ENCODE measurements around the gene REST. TPM values are rescaled to one million over a fixed set of nuclear protein-coding genes. Genes with fewer than 3 reads are reported as not detected.

Gene REST
- polyA plus RNA-seq (2012; rRNA removed), result 6.0 and 7.9 TPM in 2 replicates
- polyA plus RNA-seq (2012; cell fraction: cytosol; rRNA removed), result 8.6 and 9.5 TPM in 2 replicates
- 3.3 and 7.6 TPM in 2 replicates for polyA plus RNA-seq (2012; cell fraction: nucleus; rRNA removed)

- peak; percentile 92 for DNase-seq
- CTCF ChIA-PET, result interaction anchor here (1.2 to 1.4 kb wide), 2 partner anchors 69 to 70 kb away, joined by 4 read pairs; partner anchors contain the start of gene NOA1
- Histone ChIP-seq H3K4me3 (ENCODE audit: low read depth in 2 of 2, low read length in 1 of 2) (peak within 1 kb of the TSS; percentile 88 to 90), H3K79me2 (ENCODE audit: insufficient read depth) (peaks cover 39% of the 10 kb centered on the region), H4K20me1 (ENCODE audit: insufficient read depth) (peaks cover 32% of the 10 kb centered on the region), H3K36me3 (replicated peaks in 1 of 2; ENCODE audit: control insufficient read depth in 1 of 2, insufficient read depth in 2 of 2, low read length in 1 of 2) (peaks cover 4 to 13% of the 10 kb centered on the region in 2 experiments), H3K9ac (peak within 1 kb of the TSS; percentile 87; the same call in 1 of the 2 replicates), H3K27ac (ENCODE audit: low read depth in 2 of 2, low read length in 1 of 2) (peak within 1 kb of the TSS; percentile 82 to 83), H3F3A (replicated peaks; ENCODE audit: insufficient read depth) (peaks cover 9% of the 10 kb centered on the region), H3K9me3 (no peaks in the 10 kb centered on the region), H3K4me1 (ENCODE audit: control insufficient read depth in 1 of 2, insufficient read depth in 2 of 2, low read depth in 1 of 2, low read length in 1 of 2) (peaks cover 0 to 11% of the 10 kb centered on the region in 2 experiments; a peak in 2 of 4 replicates), H2AFZ (ENCODE audit: low read depth) (peak within 1 kb of the TSS; percentile 94), H3K9me2 (no peaks in the 10 kb centered on the region), H3K4me2 (peak within 1 kb of the TSS; percentile 77), H3K27me3 (ENCODE audit: insufficient read depth) (no peaks in the 10 kb centered on the region)
- POLR2A ChIA-PET, result interaction anchor here (1.0 to 1.4 kb wide), 2 partner anchors 70 to 71 kb away, joined by 3 read pairs; partner anchors contain the start of genes NOA1 and POLR2B
- TF ChIP-seq JUND (IDR thresholded peaks at IDR 0.05) (no peak), NRF1 (IDR thresholded peaks at IDR 0.05; ENCODE audit: low read depth, low read length) (peak; percentile 53), RCOR1 (IDR thresholded peaks at IDR 0.05; ENCODE audit: low read length) (peak; percentile 44; the same call in 1 of the 2 replicates), SMC3 (IDR thresholded peaks at IDR 0.05; ENCODE audit: low read depth, low read length) (no peak)
- 0% methylated on average over 11 of the region's 74 CpGs for WGBS (ENCODE audit: low lambda C conversion rate)
Observed at GRCh38 chr4:56907489-56908205, at the start of gene REST. Gene REST (plus strand): TSS chr4:56907900. CDS start chr4:56910639, 2,739 bp downstream.

- Histone ChIP-seq H3K79me2 (ENCODE audit: insufficient read depth) (no peaks in the 10 kb centered on the region), H3K9me3 (no peaks in the 10 kb centered on the region), H3K4me2 (no peak overlapping the region), H3K9ac (no peak overlapping the region), H3K27ac (ENCODE audit: low read depth in 2 of 2, low read length in 1 of 2) (no peak overlapping the region), H3K36me3 (replicated peaks in 1 of 2; ENCODE audit: control insufficient read depth in 1 of 2, insufficient read depth in 2 of 2, low read length in 1 of 2) (no peaks in the 10 kb centered on the region), H3F3A (replicated peaks; ENCODE audit: insufficient read depth) (no peaks in the 10 kb centered on the region), H2AFZ (ENCODE audit: low read depth) (no peak overlapping the region), H3K9me2 (no peaks in the 10 kb centered on the region), H3K4me1 (ENCODE audit: control insufficient read depth in 1 of 2, insufficient read depth in 2 of 2, low read depth in 1 of 2, low read length in 1 of 2) (no peaks in the 10 kb centered on the region), H3K27me3 (ENCODE audit: insufficient read depth) (no peaks in the 10 kb centered on the region), H4K20me1 (ENCODE audit: insufficient read depth) (no peaks in the 10 kb centered on the region), H3K4me3 (ENCODE audit: low read depth in 2 of 2, low read length in 1 of 2) (no peak overlapping the region)
- ChIA-PET CTCF (interaction anchor here (1.0 kb wide), 1 partner anchor 23 kb away, joined by 3 read pairs; no protein-coding TSS in a partner anchor), POLR2A (no interaction called here)
- no peak for DNase-seq
- 87% methylated on average over 5 of the region's 5 CpGs for WGBS (ENCODE audit: low lambda C conversion rate)
- no peak for TF ChIP-seq TAF1 (IDR thresholded peaks at IDR 0.05; ENCODE audit: borderline replicate concordance, low read depth, low read length)
Observed at GRCh38 chr4:56859841-56860240, 47.9 kb upstream of the REST start.

- H3F3A ChIP-seq (replicated peaks; ENCODE audit: insufficient read depth), result no peaks in the 10 kb centered on the region
- no peak for DNase-seq
- no peaks in the 10 kb centered on the region for H3K27me3 ChIP-seq (ENCODE audit: insufficient read depth)
- POLR2A ChIA-PET, result no interaction called here
- no peak overlapping the region for H3K4me2 ChIP-seq
- no peaks in the 10 kb centered on the region for H3K9me3 ChIP-seq
- no peak overlapping the region for H3K4me3 ChIP-seq (ENCODE audit: low read depth in 2 of 2, low read length in 1 of 2)
- CTCF ChIA-PET, result interaction anchor here (1.1 to 3.2 kb wide), 2 partner anchors 18 to 24 kb away, joined by 3 to 12 read pairs; no protein-coding TSS in a partner anchor
- no peaks in the 10 kb centered on the region for H3K9me2 ChIP-seq
- H4K20me1 ChIP-seq (ENCODE audit: insufficient read depth), result no peaks in the 10 kb centered on the region
- no peaks in the 10 kb centered on the region for H3K79me2 ChIP-seq (ENCODE audit: insufficient read depth)
- H3K9ac ChIP-seq, result no peak overlapping the region
- WGBS (ENCODE audit: low lambda C conversion rate), result 93% methylated on average over 3 of the region's 3 CpGs
- H3K27ac ChIP-seq (ENCODE audit: low read depth in 2 of 2, low read length in 1 of 2), result no peak overlapping the region
- TF ChIP-seq RFX5 (IDR thresholded peaks at IDR 0.05; ENCODE audit: low read length) (no peak), TEAD4 (IDR thresholded peaks at IDR 0.05; ENCODE audit: borderline replicate concordance, insufficient read depth) (no peak), RAD21 (IDR thresholded peaks at IDR 0.05; ENCODE audit: low read length) (no peak), JUND (IDR thresholded peaks at IDR 0.05) (no peak), PBX3 (IDR thresholded peaks at IDR 0.05) (no peak), RXRA (IDR thresholded peaks at IDR 0.05; ENCODE audit: borderline replicate concordance, low read depth) (no peak), USF1 (IDR thresholded peaks at IDR 0.05; ENCODE audit: borderline replicate concordance, low read depth) (no peak)
- TF ChIP-seq, protein P1, sequence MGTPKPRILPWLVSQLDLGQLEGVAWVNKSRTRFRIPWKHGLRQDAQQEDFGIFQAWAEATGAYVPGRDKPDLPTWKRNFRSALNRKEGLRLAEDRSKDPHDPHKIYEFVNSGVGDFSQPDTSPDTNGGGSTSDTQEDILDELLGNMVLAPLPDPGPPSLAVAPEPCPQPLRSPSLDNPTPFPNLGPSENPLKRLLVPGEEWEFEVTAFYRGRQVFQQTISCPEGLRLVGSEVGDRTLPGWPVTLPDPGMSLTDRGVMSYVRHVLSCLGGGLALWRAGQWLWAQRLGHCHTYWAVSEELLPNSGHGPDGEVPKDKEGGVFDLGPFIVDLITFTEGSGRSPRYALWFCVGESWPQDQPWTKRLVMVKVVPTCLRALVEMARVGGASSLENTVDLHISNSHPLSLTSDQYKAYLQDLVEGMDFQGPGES (IDR thresholded peaks at IDR 0.05; ENCODE audit: low read depth, low read length), result no peak
- H3K36me3 ChIP-seq (replicated peaks in 1 of 2; ENCODE audit: control insufficient read depth in 1 of 2, insufficient read depth in 2 of 2, low read length in 1 of 2), result no peaks in the 10 kb centered on the region
- no peaks in the 10 kb centered on the region for H3K4me1 ChIP-seq (ENCODE audit: control insufficient read depth in 1 of 2, insufficient read depth in 2 of 2, low read depth in 1 of 2, low read length in 1 of 2)
- H2AFZ ChIP-seq (ENCODE audit: low read depth), result no peak overlapping the region
Observed at GRCh38 chr4:56860781-56861180, 46.9 kb upstream of the REST start.
